GM21825 (cell line): ENCODE results near the gene CAMK2B.

Experiments used
- ATAC-seq: cut with Tn5 transposase; IDR thresholded peaks from one replicate; pipeline ENCODE4 v1.9.1; 2021; ENCODE audit warnings: mild to moderate bottlenecking, moderate library complexity; ENCODE audit not compliant: unreplicated experiment

CAMK2B gene

GRCh38 chr7:44258865-44259546, 66.4 kb downstream of the CAMK2B start:
- no peak for ATAC-seq

GRCh38 chr7:44258423-44258760, 67.0 kb downstream of the CAMK2B start:
- no peak for ATAC-seq

- ATAC-seq: peak; percentile 85
These were observed 67.6 kb downstream of the CAMK2B start for GRCh38 chr7:44257618-44258422.

GRCh38 chr7:44257213-44257612, 68.2 kb downstream of the CAMK2B start:
- ATAC-seq: no peak

GRCh38 chr7:44256459-44256858, 68.9 kb downstream of the CAMK2B start:
- ATAC-seq: no peak

- ATAC-seq: no peak
These were observed 73.5 kb downstream of the CAMK2B start for GRCh38 chr7:44251881-44252280.

GRCh38 chr7:44251269-44251668, 74.1 kb downstream of the CAMK2B start:
- ATAC-seq: no peak

GRCh38 chr7:44249639-44250234, 75.7 kb downstream of the CAMK2B start:
- no peak for ATAC-seq

GRCh38 chr7:44247868-44248651, 77.3 kb downstream of the CAMK2B start:
- ATAC-seq: no peak

GRCh38 chr7:44246396-44247113, 78.8 kb downstream of the CAMK2B start:
- no peak for ATAC-seq

- ATAC-seq: no peak
These were observed 81.1 kb downstream of the CAMK2B start for GRCh38 chr7:44244282-44244681.

GRCh38 chr7:44242091-44242490, 83.3 kb downstream of the CAMK2B start:
- ATAC-seq: no peak

- ATAC-seq: peak; percentile 66
These were observed 84.3 kb downstream of the CAMK2B start for GRCh38 chr7:44240983-44241510.

- ATAC-seq: no peak
These were observed 85.0 kb downstream of the CAMK2B start for GRCh38 chr7:44240376-44240775.

- no peak for ATAC-seq
These were observed 86.0 kb downstream of the CAMK2B start for GRCh38 chr7:44239361-44239760.

GRCh38 chr7:44238116-44238695, 87.2 kb downstream of the CAMK2B start:
- no peak for ATAC-seq

- ATAC-seq: no peak
These were observed 87.7 kb downstream of the CAMK2B start for GRCh38 chr7:44237696-44238095.

- no peak for ATAC-seq
These were observed 89.1 kb downstream of the CAMK2B start for GRCh38 chr7:44236333-44236728.

GRCh38 chr7:44235582-44236332, 89.6 kb downstream of the CAMK2B start:
- ATAC-seq: no peak
